HG02571 (cell line): ENCODE data around the gene TCEA2.
"Not testable (repeated sequence)": the region's sequence is repeated elsewhere in the genome, so short reads cannot be mapped to it uniquely, and the experiment has no call there.

Source experiments
- ATAC-seq: cut with Tn5 transposase; IDR thresholded peaks from one replicate; pipeline ENCODE4 v1.9.1; 2021; ENCODE audit warnings: mild to moderate bottlenecking, moderate library complexity; ENCODE audit not compliant: unreplicated experiment

Gene TCEA2

GRCh38 chr20:64105846-64106434 is 42.9 kb downstream of the TCEA2 start:
- ATAC-seq: no peak

- ATAC-seq: no peak
Measured at GRCh38 chr20:64106435-64106961, 43.5 kb downstream of the TCEA2 start.

DNA sequence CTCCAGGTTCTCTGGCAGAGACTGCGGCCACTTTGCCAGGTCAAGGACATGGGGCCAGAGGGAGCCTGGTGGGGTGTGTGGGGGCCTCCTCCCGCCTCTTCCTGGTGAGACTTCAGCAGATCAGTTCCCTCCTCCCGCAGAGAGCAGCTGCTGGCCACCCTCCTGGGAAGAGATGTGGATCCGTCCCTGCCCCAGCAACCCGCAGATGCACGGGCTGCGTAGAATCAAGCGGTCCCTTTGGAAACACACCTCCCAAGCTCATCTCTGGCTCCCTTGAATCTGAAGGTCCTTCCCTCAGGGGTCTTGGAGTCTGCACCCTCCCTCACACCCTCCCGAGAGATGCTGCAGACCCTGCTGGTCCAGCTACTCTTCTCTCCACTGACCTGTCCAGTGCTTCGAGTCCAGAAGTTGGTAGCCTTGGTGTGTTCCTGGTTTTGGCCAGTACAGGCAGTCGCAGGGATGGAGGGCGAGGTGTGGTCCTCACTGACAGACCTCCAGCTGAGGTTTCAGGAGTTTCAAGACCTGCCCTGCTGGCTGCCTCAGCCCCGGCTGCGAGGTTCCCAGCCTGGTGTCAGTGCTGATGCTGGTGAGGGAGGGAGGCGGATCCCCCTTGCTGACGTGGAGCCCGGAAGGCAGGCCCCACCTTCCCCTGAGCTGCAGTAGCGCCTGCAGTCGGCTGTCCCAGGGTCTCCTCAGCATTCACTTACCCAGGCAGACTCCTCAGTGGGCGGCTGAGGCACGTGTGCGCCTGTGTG is 44.2 kb downstream of the TCEA2 start, which contains the start of gene NPBWR2:
Gene NPBWR2 (minus strand): TSS at position 585 of the 755 bp plus-strand sequence. CDS start 734 bp downstream, outside the sequence.
- no peak for ATAC-seq

DNA sequence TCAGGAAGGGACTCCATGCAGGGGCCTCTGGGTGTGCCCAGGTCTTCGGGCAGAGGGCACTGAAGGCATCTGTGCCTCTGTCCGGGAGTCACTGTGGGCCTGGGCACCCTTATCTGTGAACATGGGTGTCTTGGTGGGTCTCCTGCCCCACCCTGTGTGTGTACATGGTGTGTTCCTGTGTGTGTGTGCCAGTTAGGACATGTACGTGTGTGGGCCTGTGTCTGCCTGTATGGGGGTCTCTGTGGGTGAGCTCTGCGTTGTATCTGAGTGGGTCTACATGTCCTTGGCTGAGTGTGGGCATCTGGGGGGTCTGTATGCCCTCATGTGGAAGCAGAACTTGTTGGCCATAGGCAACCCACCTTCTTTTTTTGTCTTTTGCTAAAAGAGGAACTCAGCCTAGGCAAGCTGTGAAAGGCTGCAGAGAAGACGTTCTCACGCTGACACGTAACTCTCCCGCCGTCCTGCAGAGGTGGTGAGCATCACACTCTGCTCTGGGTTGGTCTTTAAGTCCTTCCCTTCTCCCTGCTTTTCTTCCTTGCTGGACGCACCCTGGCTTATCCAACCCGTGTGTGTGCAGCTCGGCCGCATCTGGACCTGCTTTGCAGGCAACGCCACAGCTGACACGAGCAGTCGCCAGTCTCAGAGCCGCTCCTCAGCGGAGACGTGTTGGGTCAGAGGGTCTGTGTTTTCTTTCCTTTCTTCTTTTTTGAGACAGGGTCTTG is 44.9 kb downstream of the TCEA2 start:
- ATAC-seq: no peak

DNA sequence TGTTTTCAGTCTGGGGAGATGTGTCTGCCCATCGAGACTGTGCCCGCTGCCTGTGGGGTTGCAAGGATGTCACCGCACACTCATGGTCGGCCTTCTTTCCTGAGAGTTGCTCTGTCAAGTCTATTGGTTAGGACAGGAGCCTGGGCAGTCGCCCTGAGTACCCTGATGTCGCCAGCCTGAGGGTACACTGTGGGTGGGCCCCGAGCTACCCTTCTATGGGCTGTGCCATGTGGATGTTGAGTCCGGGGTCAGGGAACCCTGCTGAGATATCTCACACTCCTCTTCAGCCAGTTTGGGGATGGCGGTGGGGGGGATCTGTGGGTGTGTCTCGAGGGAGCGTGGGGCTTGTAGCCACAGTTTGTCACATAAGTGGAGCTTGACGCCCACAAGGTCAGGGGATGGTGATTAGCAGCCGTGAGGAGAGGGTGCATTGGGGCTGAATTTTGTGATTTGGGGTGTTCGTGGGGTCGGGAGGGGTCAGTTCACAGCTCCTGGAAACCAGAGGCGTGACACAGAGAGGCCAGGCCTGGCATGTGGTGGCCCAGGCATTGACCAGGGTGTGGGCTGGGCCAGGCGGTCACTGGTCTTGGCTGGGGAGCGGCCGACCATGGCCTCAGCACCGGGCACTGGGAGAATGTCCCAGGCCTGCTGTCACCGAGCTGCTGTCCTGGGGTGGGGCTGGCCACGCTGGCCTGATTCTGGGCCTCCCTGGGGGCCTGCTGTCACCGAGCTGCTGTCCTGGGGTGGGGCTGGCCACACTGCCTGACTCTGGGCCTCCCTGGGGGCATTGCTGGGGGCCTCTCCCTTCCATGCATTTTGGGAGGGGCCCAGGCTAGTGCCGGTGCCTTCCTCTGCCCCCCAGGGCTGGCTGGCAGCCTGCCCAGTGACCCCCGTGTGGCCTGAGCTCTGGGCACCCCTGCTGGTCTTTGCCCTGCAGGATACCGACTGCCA is 46.0 kb downstream of the TCEA2 start:
- no peak for ATAC-seq

DNA sequence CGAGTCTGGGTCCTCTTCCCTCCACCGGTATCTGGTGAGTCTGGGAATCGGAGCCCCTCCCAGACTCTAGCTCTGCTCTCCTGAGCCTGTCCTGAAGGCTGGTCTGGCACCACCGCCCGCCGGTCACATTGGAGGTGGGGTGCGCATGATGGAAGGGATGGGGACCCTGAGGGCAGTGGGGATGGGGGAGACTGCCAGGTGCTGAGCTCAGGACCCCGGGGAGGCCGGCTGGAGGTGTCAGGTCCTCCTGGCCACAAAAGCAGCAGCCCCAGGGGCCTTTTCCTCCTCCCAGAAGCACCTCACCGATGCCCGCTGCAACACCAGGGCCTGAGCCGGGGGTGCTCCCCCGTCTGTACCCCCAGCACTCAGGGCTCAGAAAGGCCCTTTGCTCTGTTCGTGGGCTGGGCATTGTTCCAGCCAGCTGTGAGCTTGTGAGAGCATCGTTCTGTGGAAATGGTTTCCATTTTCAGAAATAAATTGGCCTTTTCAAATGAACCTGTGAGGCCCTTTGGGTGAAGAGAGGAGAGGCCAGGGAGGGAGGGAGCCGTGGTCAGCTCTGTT is 46.9 kb downstream of the TCEA2 start:
- ATAC-seq: no peak

- ATAC-seq: no peak
Measured at GRCh38 chr20:64110411-64111068, 47.5 kb downstream of the TCEA2 start.

DNA sequence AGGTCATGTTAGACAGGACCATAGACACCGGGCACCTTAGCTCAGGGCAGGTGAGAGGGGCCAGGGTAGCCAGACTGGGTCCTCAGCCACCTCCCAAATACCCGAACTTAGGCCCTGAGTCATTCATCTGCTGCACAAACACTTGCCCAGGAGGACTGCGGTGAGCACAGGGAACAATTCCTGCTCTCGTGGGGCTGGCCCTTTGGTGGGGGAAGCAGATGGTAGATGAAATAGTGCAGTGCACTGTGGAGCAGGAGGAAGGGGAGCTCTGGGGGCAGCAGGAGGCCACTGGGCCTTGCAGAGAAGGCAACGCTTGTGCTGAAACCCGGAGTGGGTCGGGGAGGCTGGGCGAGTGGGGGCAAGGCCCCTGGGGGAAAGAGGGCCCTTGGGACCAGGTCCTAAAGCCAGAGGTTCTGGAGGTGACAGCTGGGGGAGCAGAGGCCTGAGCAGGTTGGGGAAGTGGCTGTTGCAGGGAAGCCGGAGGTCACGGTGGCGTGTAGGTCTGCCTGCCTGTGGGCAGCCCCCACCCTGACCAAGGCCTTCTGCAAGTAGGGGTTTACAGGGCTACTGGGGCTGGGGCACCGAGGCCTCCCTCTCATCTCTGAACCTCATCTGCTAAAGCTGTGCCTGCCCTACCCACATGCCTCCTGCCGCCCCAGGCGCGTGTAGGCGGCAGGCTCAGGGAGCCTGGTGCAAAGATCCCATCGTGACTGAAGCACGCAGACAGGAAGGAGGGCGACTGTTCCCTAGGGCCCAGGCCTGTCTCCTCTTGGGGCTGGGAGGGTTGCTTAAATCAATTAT is 49.0 kb downstream of the TCEA2 start:
- ATAC-seq: no peak

GRCh38 chr20:64112691-64113443 is 49.9 kb downstream of the TCEA2 start:
- no peak for ATAC-seq

DNA sequence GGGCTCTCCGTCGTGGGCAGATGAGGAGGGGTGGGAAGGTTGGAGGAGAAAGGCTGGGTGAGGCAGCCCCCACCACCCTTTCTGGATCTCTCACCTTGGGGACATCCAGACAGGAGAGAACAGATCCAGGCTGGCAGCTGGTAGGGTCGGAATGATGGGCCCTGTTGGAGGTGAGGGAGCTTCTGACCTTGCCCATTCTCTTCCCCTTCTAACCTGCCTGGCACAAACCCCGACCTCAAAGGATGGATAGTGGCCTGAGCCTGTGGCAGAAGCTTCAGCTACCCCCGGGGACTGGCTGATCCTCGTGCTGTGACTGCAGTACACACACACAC is 50.4 kb downstream of the TCEA2 start:
- no peak for ATAC-seq

- ATAC-seq: no peak
Measured at GRCh38 chr20:64113796-64114355, 50.9 kb downstream of the TCEA2 start.

GRCh38 chr20:64114356-64114971 is 51.5 kb downstream of the TCEA2 start:
- ATAC-seq: no peak

- no peak for ATAC-seq
Measured at GRCh38 chr20:64115171-64115911, 52.3 kb downstream of the TCEA2 start.

- no peak for ATAC-seq
Measured at GRCh38 chr20:64116016-64116415, 53.0 kb downstream of the TCEA2 start.

- ATAC-seq: no peak
Measured at GRCh38 chr20:64116541-64117431, 53.8 kb downstream of the TCEA2 start.

DNA sequence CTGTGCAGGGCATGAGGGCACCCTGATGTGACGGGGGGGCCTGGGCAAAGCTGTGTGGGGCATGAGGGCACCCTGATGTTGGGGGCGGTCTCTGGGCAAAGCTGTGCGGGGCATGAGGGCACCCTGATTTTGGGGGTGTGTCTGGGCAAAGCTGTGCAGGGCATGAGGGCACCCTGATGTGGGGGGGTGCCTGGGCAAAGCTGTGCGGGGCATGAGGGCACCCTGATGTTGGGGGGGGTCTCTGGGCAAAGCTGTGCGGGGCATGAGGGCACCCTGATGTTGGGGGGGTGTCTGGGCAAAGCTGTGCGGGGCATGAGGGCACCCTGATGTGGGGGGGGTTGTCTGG is 54.4 kb downstream of the TCEA2 start:
- ATAC-seq: not testable (repeated sequence)
